ENCODE data around the gene PRR15.

The PRR15 gene

DNA sequence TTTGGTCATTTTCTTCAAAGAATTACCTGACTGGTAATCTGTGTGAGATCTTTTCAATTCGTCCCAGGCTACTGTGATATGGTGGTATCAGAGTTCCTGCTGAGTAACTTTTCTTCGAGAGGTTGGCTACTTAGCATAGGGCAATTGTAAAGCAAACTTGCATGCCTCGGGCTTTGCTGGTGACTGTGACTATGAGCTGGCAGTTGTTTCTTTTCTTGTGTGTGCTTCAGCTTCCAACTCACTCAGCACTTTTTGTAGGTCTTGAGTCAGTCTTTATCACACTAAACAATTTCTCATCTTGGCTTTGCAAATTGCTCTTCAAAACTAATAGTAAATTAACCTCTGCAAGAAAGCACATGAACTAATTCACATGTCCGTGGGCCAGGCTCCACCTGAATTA is 44.3 kb downstream of the PRR15 start:
- no peak for FAIRE-seq

DNA sequence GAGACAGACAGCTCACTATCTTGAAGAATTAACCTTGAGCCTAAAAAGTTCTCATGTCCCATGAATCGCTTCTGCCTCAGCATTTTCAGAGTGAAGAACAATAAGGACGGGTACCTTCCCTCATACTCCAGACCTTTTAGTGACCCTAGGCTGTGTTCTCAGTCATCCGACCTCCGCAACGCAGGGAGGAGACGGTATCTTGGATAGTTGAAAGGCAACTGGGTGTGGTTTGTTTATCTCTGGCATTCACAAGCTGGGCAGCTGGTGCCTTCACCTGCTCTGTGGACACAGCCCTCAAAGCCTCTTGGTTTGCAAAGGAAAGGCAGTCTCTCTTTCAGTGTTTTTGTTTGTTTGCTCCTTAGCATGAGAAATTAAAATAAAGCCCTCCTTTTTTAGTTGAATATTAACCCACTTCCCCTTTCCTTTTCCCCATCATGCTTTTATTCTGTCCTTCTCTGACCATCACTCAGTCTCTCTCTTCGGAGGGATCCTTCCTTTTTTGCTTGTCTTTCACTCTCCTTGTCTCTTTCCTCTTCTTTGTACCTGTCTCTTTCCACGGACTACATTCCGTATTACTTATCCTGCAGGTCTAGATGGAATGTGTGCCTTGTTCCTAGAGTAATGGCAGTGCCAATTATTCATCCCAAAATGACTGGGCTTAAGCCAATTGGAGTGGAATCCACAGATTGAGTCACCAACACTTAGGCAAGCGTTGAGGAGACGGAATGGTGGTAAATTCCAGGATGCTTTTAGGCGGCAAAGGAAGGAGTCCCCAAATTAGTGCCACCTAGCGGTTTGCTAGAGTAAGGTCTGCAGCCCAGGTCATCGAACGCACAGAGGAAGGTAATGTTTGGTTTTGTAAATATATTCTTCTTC is 45.8 kb downstream of the PRR15 start:
- FAIRE-seq: no peak

More for the DNA sequence above, 44.3 kb downstream of the PRR15 start:
- no peak for DNase-seq (ENCODE audit: insufficient read length, low spot score)

GRCh38 chr7:29610086-29610485 is 46.5 kb downstream of the PRR15 start:
- no peak for FAIRE-seq
- DNase-seq (ENCODE audit: insufficient read length, low spot score): no peak

More for the DNA sequence above, 45.8 kb downstream of the PRR15 start:
- DNase-seq (ENCODE audit: insufficient read length, low spot score): no peak

- no peak for DNase-seq (ENCODE audit: insufficient read length, low spot score)
- no peak for FAIRE-seq
These were observed 48.4 kb downstream of the PRR15 start for GRCh38 chr7:29611941-29612544.

DNA sequence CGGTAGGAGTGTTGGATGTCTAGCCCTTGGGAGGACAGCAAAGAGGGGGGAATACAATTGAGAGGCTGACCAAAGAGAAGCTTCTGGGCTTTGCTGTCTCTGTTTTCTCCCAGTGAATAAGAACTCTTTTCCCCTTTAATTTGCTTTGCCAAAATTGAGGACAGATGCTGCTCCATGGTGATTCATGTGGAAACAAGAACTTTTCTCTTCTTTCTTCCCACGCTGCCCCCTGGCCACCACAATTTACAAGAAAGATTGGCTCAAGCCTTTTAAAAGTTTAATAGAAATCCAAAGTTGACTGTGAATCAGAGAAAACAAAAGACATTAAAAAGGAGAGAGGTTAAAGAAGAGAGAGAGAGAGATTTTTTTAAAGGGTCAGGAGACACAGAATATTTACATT is 49.0 kb downstream of the PRR15 start:
- FAIRE-seq: no peak
- DNase-seq (ENCODE audit: insufficient read length, low spot score): no peak

DNA sequence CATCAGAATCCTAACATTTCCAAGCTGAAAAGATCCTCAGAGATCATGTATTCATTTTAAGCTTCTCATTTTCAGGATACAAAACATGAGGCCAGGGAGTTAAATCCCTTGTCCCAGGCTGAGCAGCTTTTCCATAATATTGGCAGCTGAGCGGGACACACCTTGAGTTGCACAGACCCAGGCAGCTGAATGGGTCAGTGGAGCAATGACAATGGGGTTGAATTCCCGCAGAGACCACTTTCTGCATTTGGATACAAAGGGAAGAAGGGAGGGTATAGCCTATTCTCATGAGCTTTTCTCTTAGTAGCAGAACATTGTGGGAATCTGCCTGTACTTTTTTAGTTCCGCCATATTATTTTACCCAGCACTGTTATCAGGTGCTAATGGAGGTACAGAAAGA is 49.5 kb downstream of the PRR15 start:
- FAIRE-seq (no peak), DNase-seq (ENCODE audit: insufficient read length, low spot score) (no peak)

GRCh38 chr7:29614229-29614628 is 50.6 kb downstream of the PRR15 start:
- FAIRE-seq (no peak), DNase-seq (ENCODE audit: insufficient read length, low spot score) (no peak)
